ENCODE measurements around the gene WDR27. TPM values are rescaled to one million over a fixed set of nuclear protein-coding genes. Genes with fewer than 3 reads are reported as not detected.

WDR27 gene
- total and polyA plus RNA-seq, 12 donors: 3.2 to 12.0 (median 6.6) TPM

GRCh38 chr6:169625376-169625775, 76.5 kb downstream of the WDR27 start:
- intact Hi-C loops (cut with DNase I): no loop called here
- Histone ChIP-seq H3K27ac (no peak overlapping the region), H3K9me3 (no peaks in the 10 kb centered on the region), H3K27me3 (no peaks in the 10 kb centered on the region), H3K4me1 (no peaks in the 10 kb centered on the region), H3K4me3 (no peak overlapping the region), H3K36me3 (peaks cover 0 to 29% (median 0%) of the 10 kb centered on the region in 9 donors)
- no peak for ATAC-seq
- 94 to 97% methylated on average over 15 of the region's 15 CpGs for WGBS, 2 donors
- TF ChIP-seq CTCF (IDR thresholded peaks at IDR 0.05): no peak
- DNase-seq: no peak

GRCh38 chr6:169624785-169625184, 77.0 kb downstream of the WDR27 start:
- no peak for TF ChIP-seq CTCF (IDR thresholded peaks at IDR 0.05)
- H3K36me3 ChIP-seq: peaks cover 0 to 29% (median 0%) of the 10 kb centered on the region in 9 donors
- ATAC-seq (no peak), DNase-seq (no peak)
- intact Hi-C loops (cut with DNase I): no loop called here
- no peaks in the 10 kb centered on the region for H3K4me1 ChIP-seq
- WGBS, 2 donors: 90% methylated on average over 11 of the region's 11 CpGs
- no peaks in the 10 kb centered on the region for H3K27me3 ChIP-seq
- H3K4me3 ChIP-seq: no peak overlapping the region
- no peak overlapping the region for H3K27ac ChIP-seq
- H3K9me3 ChIP-seq: no peaks in the 10 kb centered on the region

- ATAC-seq (no peak), DNase-seq (no peak)
- TF ChIP-seq CTCF (IDR thresholded peaks at IDR 0.05): no peak
- Histone ChIP-seq H3K4me3 (no peak overlapping the region), H3K27ac (no peak overlapping the region), H3K4me1 (peaks cover 0 to 5% (median 0%) of the 10 kb centered on the region in 9 donors), H3K36me3 (peaks cover 0 to 29% (median 0%) of the 10 kb centered on the region in 9 donors), H3K27me3 (no peaks in the 10 kb centered on the region), H3K9me3 (no peaks in the 10 kb centered on the region)
- intact Hi-C loops (cut with DNase I): no loop called here
- WGBS, 2 donors: 98% methylated on average over 22 of the region's 22 CpGs
These were observed 77.9 kb downstream of the WDR27 start for GRCh38 chr6:169623975-169624374.

- Histone ChIP-seq H3K9me3 (no peaks in the 10 kb centered on the region), H3K27ac (no peak overlapping the region), H3K4me1 (peaks cover 0 to 5% (median 0%) of the 10 kb centered on the region in 9 donors), H3K36me3 (peaks cover 0 to 29% (median 0%) of the 10 kb centered on the region in 9 donors), H3K4me3 (no peak overlapping the region), H3K27me3 (no peaks in the 10 kb centered on the region)
- intact Hi-C loops (cut with DNase I): no loop called here
- DNase-seq (no peak), ATAC-seq (no peak)
- TF ChIP-seq CTCF (IDR thresholded peaks at IDR 0.05): no peak
- 96 to 98% methylated on average over 7 of the region's 7 CpGs for WGBS, 2 donors
These were observed 78.5 kb downstream of the WDR27 start for GRCh38 chr6:169623343-169623742.

Measured in heart right ventricle (tissue), 16 donors.